Nephron progenitor cell (in vitro differentiated cells): Measurements from ENCODE around the gene AGMO.

ENCODE experiments used
- DNase-seq: peaks from one replicate; pipeline ENCODE4 v3.0.0; 2021
- H3K27ac Mint-ChIP-seq: 2 replicates; pipeline ENCODE4 v1.8.0; 2021; ENCODE audit warnings: mild to moderate bottlenecking, moderate library complexity, mixed read lengths
- H3K27me3 Mint-ChIP-seq: 2 replicates; pipeline ENCODE4 v1.8.0; 2021; ENCODE audit warnings: mild to moderate bottlenecking, low read depth, mixed read lengths; ENCODE audit not compliant: poor library complexity
- H3K36me3 Mint-ChIP-seq: 2 replicates; pipeline ENCODE4 v1.8.0; 2021; ENCODE audit warnings: low read depth, mixed read lengths
- H3K4me1 Mint-ChIP-seq: 2 replicates; pipeline ENCODE4 v1.8.0; 2021; ENCODE audit warnings: mixed read lengths
- H3K4me3 Mint-ChIP-seq: 2 replicates; pipeline ENCODE4 v1.8.0; 2021; ENCODE audit warnings: mild to moderate bottlenecking, moderate library complexity, mixed read lengths
- H3K9me3 Mint-ChIP-seq: 2 replicates; pipeline ENCODE4 v1.8.0; 2021; ENCODE audit warnings: mild to moderate bottlenecking, moderate library complexity, mixed read lengths
- CTCF ChIP-seq: fragments of 200-600 bp; sonication (generic); IDR thresholded peaks from 2 replicates; pipeline ENCODE4 v1.5.0; 2021; ENCODE audit warnings: antibody characterized with exemption

AGMO gene

GRCh38 chr7:15396210-15397158 is 165.3 kb downstream of the AGMO start:
- H3K9me3 Mint-ChIP-seq = peaks cover 46% of the 10 kb centered on the region
- peaks cover 27% of the 10 kb centered on the region for H3K4me1 Mint-ChIP-seq
- TF ChIP-seq CTCF = no peak
- peaks cover 24% of the 10 kb centered on the region for H3K36me3 Mint-ChIP-seq
- no peak for DNase-seq
- H3K27me3 Mint-ChIP-seq = no peaks in the 10 kb centered on the region
- H3K4me3 Mint-ChIP-seq = no peak overlapping the region
- peak overlapping the region; percentile 52 for H3K27ac Mint-ChIP-seq

GRCh38 chr7:15389073-15389472 is 172.7 kb downstream of the AGMO start:
- DNase-seq = no peak
- no peak for TF ChIP-seq CTCF
- H3K36me3 Mint-ChIP-seq = no peaks in the 10 kb centered on the region
- H3K4me3 Mint-ChIP-seq = no peak overlapping the region
- H3K27me3 Mint-ChIP-seq = no peaks in the 10 kb centered on the region
- peaks cover 12% of the 10 kb centered on the region for H3K9me3 Mint-ChIP-seq
- peaks cover 7% of the 10 kb centered on the region for H3K4me1 Mint-ChIP-seq
- no peak overlapping the region for H3K27ac Mint-ChIP-seq

- no peaks in the 10 kb centered on the region for H3K27me3 Mint-ChIP-seq
- H3K36me3 Mint-ChIP-seq = no peaks in the 10 kb centered on the region
- TF ChIP-seq CTCF = no peak
- peaks cover 7% of the 10 kb centered on the region for H3K9me3 Mint-ChIP-seq
- H3K4me1 Mint-ChIP-seq = no peaks in the 10 kb centered on the region
- no peak for DNase-seq
- H3K27ac Mint-ChIP-seq = no peak overlapping the region
- no peak overlapping the region for H3K4me3 Mint-ChIP-seq
These were observed 183.2 kb downstream of the AGMO start for GRCh38 chr7:15378494-15379145.

- peaks cover 7% of the 10 kb centered on the region for H3K9me3 Mint-ChIP-seq
- H3K36me3 Mint-ChIP-seq = no peaks in the 10 kb centered on the region
- TF ChIP-seq CTCF = no peak
- H3K27ac Mint-ChIP-seq = no peak overlapping the region
- peaks cover 3% of the 10 kb centered on the region for H3K27me3 Mint-ChIP-seq
- DNase-seq = no peak
- H3K4me3 Mint-ChIP-seq = no peak overlapping the region
- no peaks in the 10 kb centered on the region for H3K4me1 Mint-ChIP-seq
These were observed 185.2 kb downstream of the AGMO start for GRCh38 chr7:15376600-15376999.

GRCh38 chr7:15370441-15370840 is 191.4 kb downstream of the AGMO start:
- Mint-ChIP-seq H3K4me3 (no peak overlapping the region), H3K9me3 (no peaks in the 10 kb centered on the region), H3K27ac (no peak overlapping the region), H3K27me3 (peaks cover 3% of the 10 kb centered on the region), H3K36me3 (no peaks in the 10 kb centered on the region), H3K4me1 (no peaks in the 10 kb centered on the region)
- no peak for DNase-seq
- TF ChIP-seq CTCF = no peak
